ENCODE results near the gene TLR2. TPM values are rescaled to one million over a fixed set of nuclear protein-coding genes. Genes with fewer than 3 reads are reported as not detected.

The TLR2 gene
- total and polyA plus RNA-seq, 7 donors, result 4.3 to 25.0 (median 10.2) TPM

- Histone ChIP-seq H3K4me1 (no peaks in the 10 kb centered on the region), H3K27ac (no peak overlapping the region), H3K36me3 (no peaks in the 10 kb centered on the region), H3K27me3 (no peaks in the 10 kb centered on the region), H3K4me3 (no peak overlapping the region), H3K9me3 (peaks cover 0 to 2% (median 0%) of the 10 kb centered on the region in 4 donors)
- TF ChIP-seq POLR2AphosphoS5 (IDR thresholded peaks at IDR 0.05) (no peak), CTCF (IDR thresholded peaks at IDR 0.05) (no peak)
- no peak for DNase-seq
- 89% methylated on average over 1 of the region's 1 CpG for WGBS, 2 donors
- intact Hi-C loops (cut with DNase I), result loop anchor here (2.0 to 10.0 kb wide), 2 partner anchors 70 to 300 kb away; partner anchors contain the start of gene MND1
Measured at GRCh38 chr4:153645183-153645582, 38.9 kb upstream of the TLR2 start.

GRCh38 chr4:153646261-153646660 is 37.8 kb upstream of the TLR2 start:
- H3K4me1 ChIP-seq, result no peaks in the 10 kb centered on the region
- TF ChIP-seq CTCF (IDR thresholded peaks at IDR 0.05) (no peak), EP300 (IDR thresholded peaks at IDR 0.05) (no peak), POLR2A (IDR thresholded peaks at IDR 0.05) (no peak), POLR2AphosphoS5 (IDR thresholded peaks at IDR 0.05) (no peak)
- peaks cover 0 to 2% (median 0%) of the 10 kb centered on the region in 4 donors for H3K9me3 ChIP-seq
- WGBS, 2 donors, result 81 to 87% methylated on average over 1 of the region's 1 CpG
- intact Hi-C loops (cut with DNase I), result loop anchor here (10.0 kb wide), 1 partner anchor 71 kb away; no protein-coding TSS in a partner anchor
- no peak overlapping the region for H3K27ac ChIP-seq
- no peaks in the 10 kb centered on the region for H3K36me3 ChIP-seq
- no peaks in the 10 kb centered on the region for H3K27me3 ChIP-seq
- DNase-seq, result no peak
- H3K4me3 ChIP-seq, result no peak overlapping the region

GRCh38 chr4:153646978-153647377 is 37.1 kb upstream of the TLR2 start:
- TF ChIP-seq POLR2AphosphoS5 (IDR thresholded peaks at IDR 0.05), result no peak
- TF ChIP-seq POLR2A (IDR thresholded peaks at IDR 0.05), result no peak
- TF ChIP-seq EP300 (IDR thresholded peaks at IDR 0.05), result no peak
- TF ChIP-seq CTCF (IDR thresholded peaks at IDR 0.05), result no peak
- DNase-seq, result no peak
- Histone ChIP-seq H3K36me3 (no peaks in the 10 kb centered on the region), H3K4me3 (no peak overlapping the region), H3K27me3 (no peaks in the 10 kb centered on the region), H3K27ac (no peak overlapping the region), H3K4me1 (no peaks in the 10 kb centered on the region), H3K9me3 (peaks cover 0 to 2% (median 0%) of the 10 kb centered on the region in 4 donors)
- 95 to 98% methylated on average over 1 of the region's 1 CpG for WGBS, 2 donors
- intact Hi-C loops (cut with DNase I), result loop anchor here (10.0 kb wide), 1 partner anchor 72 kb away; no protein-coding TSS in a partner anchor

- 69 to 76% methylated on average over 4 of the region's 4 CpGs for WGBS, 2 donors
- DNase-seq, result no peak
- TF ChIP-seq CTCF (IDR thresholded peaks at IDR 0.05) (no peak), POLR2AphosphoS5 (IDR thresholded peaks at IDR 0.05) (no peak), EP300 (IDR thresholded peaks at IDR 0.05) (no peak), POLR2A (IDR thresholded peaks at IDR 0.05) (no peak)
Measured at GRCh38 chr4:153647975-153648374, 36.1 kb upstream of the TLR2 start.

GRCh38 chr4:153649572-153649991 is 34.5 kb upstream of the TLR2 start:
- intact Hi-C loops (cut with DNase I), result loop anchor here (10.0 kb wide), 1 partner anchor 75 kb away; no protein-coding TSS in a partner anchor
- DNase-seq, result no peak
- Histone ChIP-seq H3K36me3 (no peaks in the 10 kb centered on the region), H3K4me1 (peaks cover 0 to 3% (median 0%) of the 10 kb centered on the region in 4 donors), H3K27me3 (no peaks in the 10 kb centered on the region), H3K4me3 (no peak overlapping the region), H3K9me3 (peaks cover 0 to 2% (median 0%) of the 10 kb centered on the region in 4 donors), H3K27ac (no peak overlapping the region)
- no peak for TF ChIP-seq POLR2A (IDR thresholded peaks at IDR 0.05)
- no peak for TF ChIP-seq CTCF (IDR thresholded peaks at IDR 0.05)
- TF ChIP-seq EP300 (IDR thresholded peaks at IDR 0.05), result no peak
- no peak for TF ChIP-seq POLR2AphosphoS5 (IDR thresholded peaks at IDR 0.05)
- WGBS, 2 donors, result 30 to 60% methylated on average over 6 of the region's 6 CpGs

More at GRCh38 chr4:153647975-153648374, 36.1 kb upstream of the TLR2 start:
- H3K27ac ChIP-seq, result no peak overlapping the region
- intact Hi-C loops (cut with DNase I), result loop anchor here (10.0 kb wide), 1 partner anchor 73 kb away; no protein-coding TSS in a partner anchor
- H3K4me1 ChIP-seq, result peaks cover 0 to 3% (median 0%) of the 10 kb centered on the region in 4 donors
- no peak overlapping the region for H3K4me3 ChIP-seq
- no peaks in the 10 kb centered on the region for H3K27me3 ChIP-seq
- no peaks in the 10 kb centered on the region for H3K36me3 ChIP-seq
- H3K9me3 ChIP-seq, result peaks cover 0 to 2% (median 0%) of the 10 kb centered on the region in 4 donors
